ENCODE data around the gene PPP5C.

GRCh38 chr19:46384396-46384795, 37.5 kb downstream of the PPP5C start:
- TF ChIP-seq, protein P1, sequence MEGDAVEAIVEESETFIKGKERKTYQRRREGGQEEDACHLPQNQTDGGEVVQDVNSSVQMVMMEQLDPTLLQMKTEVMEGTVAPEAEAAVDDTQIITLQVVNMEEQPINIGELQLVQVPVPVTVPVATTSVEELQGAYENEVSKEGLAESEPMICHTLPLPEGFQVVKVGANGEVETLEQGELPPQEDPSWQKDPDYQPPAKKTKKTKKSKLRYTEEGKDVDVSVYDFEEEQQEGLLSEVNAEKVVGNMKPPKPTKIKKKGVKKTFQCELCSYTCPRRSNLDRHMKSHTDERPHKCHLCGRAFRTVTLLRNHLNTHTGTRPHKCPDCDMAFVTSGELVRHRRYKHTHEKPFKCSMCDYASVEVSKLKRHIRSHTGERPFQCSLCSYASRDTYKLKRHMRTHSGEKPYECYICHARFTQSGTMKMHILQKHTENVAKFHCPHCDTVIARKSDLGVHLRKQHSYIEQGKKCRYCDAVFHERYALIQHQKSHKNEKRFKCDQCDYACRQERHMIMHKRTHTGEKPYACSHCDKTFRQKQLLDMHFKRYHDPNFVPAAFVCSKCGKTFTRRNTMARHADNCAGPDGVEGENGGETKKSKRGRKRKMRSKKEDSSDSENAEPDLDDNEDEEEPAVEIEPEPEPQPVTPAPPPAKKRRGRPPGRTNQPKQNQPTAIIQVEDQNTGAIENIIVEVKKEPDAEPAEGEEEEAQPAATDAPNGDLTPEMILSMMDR (IDR thresholded peaks at IDR 0.05; ENCODE audit: borderline replicate concordance, extremely low read depth, low read length, poor library complexity, severe bottlenecking): no peak
- no peak for TF ChIP-seq EZH2 (IDR thresholded peaks at IDR 0.05; ENCODE audit: borderline replicate concordance, low read depth, low read length, severe bottlenecking)
